OCI-LY3 (cell line): ENCODE results near the gene SHLD3.

ENCODE experiments used
- EZH2phosphoT487 ChIP-seq: fragments of 200-600 bp; shearing (Covaris generic); IDR thresholded peaks from 2 replicates; pipeline ENCODE4 v1.6.1; 2018; ENCODE audit warnings: antibody characterized with exemption, mixed run types, low read depth
- TF ChIP-seq, protein P1 (sequence below): fragments of 200-600, 300-600 bp; sonication (generic); IDR thresholded peaks from 2 replicates; pipeline ENCODE4 v1.5.1; 2014; ENCODE audit warnings: antibody characterized with exemption, low read length, low read depth

DNA sequence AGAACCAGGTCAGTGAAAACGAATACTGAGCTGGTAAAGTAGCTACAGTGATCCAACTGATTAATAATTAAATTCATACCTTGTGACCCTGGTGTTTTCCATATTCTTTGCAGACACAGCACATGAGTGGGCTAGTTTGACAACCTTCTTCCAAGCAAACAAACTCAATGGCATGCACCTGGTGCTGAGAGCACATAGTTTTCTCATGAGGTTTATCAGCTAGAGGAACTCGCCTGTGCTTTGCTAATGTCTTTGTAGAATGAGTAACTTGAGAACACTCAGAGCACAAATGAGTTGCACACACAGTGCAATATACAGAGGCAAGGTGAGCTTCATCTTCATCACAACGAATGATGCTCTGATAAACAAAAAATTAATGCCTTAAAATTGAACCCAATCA, 13.3 kb upstream of the SHLD3 start:
- TF ChIP-seq, protein P1, sequence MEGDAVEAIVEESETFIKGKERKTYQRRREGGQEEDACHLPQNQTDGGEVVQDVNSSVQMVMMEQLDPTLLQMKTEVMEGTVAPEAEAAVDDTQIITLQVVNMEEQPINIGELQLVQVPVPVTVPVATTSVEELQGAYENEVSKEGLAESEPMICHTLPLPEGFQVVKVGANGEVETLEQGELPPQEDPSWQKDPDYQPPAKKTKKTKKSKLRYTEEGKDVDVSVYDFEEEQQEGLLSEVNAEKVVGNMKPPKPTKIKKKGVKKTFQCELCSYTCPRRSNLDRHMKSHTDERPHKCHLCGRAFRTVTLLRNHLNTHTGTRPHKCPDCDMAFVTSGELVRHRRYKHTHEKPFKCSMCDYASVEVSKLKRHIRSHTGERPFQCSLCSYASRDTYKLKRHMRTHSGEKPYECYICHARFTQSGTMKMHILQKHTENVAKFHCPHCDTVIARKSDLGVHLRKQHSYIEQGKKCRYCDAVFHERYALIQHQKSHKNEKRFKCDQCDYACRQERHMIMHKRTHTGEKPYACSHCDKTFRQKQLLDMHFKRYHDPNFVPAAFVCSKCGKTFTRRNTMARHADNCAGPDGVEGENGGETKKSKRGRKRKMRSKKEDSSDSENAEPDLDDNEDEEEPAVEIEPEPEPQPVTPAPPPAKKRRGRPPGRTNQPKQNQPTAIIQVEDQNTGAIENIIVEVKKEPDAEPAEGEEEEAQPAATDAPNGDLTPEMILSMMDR, result no peak
- no peak for TF ChIP-seq EZH2phosphoT487
